GM13977 (cell line): ENCODE results near the gene TNF.
A peak's percentile ranks its signal among the peaks of the same experiment; 100 is the strongest.

Experiments used
- DNase-seq: peaks from one replicate; pipeline ENCODE4 v3.0.0; 2012; ENCODE audit warnings: low spot score
- CTCF ChIP-seq: IDR thresholded peaks from 2 replicates; pipeline ENCODE4 v1.5.1; 2012; ENCODE audit warnings: mild to moderate bottlenecking, control low read depth; ENCODE audit not compliant: insufficient read depth; ENCODE audit errors: extremely low read depth, missing control alignments
- in situ Hi-C: fragments of 300-500 bp; cut with MboI; formaldehyde crosslinking; loops from one replicate; pipeline ENCODE4 v1.12.0; 2022; ENCODE audit warnings: low sequenced_read_pairs, low pct_unique_long_range_greater_than_20kb, mixed read lengths, inconsistent platforms; ENCODE audit not compliant: unreplicated experiment

The TNF gene

GRCh38 chr6:31544676-31545075, 30.7 kb upstream of the TNF start:
- in situ Hi-C loops, result no loop called here
- no peak for TF ChIP-seq CTCF
- DNase-seq, result no peak

- TF ChIP-seq CTCF, result no peak
- DNase-seq, result no peak
- in situ Hi-C loops, result no loop called here
Measured at GRCh38 chr6:31545291-31545690, 30.1 kb upstream of the TNF start.

GRCh38 chr6:31546339-31546957, 28.9 kb upstream of the TNF start, which contains the start of gene ATP6V1G2:
ATP6V1G2 (minus strand) TSS chr6:31546608; CDS start chr6:31546559, 49 bp downstream.
- peak; percentile 71 for DNase-seq
- peak; percentile 98 for TF ChIP-seq CTCF
- in situ Hi-C loops, result no loop called here

- peak; percentile 88 for DNase-seq
- no peak for TF ChIP-seq CTCF
- in situ Hi-C loops, result no loop called here
Measured at GRCh38 chr6:31546958-31547726, 28.2 kb upstream of the TNF start, which contains the start of gene NFKBIL1. NFKBIL1 (plus strand) TSS chr6:31547608; CDS start chr6:31547695, 87 bp downstream.

- in situ Hi-C loops, result no loop called here
- no peak for DNase-seq
- TF ChIP-seq CTCF, result no peak
Measured at GRCh38 chr6:31547727-31548543, 27.4 kb upstream of the TNF start.

GRCh38 chr6:31548544-31548873, 26.9 kb upstream of the TNF start:
- no peak for TF ChIP-seq CTCF
- no peak for DNase-seq
- in situ Hi-C loops, result no loop called here
